Endothelial cell of umbilical vein (primary cell): Measurements from ENCODE around the gene DAB1.

Experiments
- CTCF ChIP-seq, 2 donors: IDR thresholded peaks; 1 replicate in 1 of 2; 2 replicates in 1 of 2; pipeline ENCODE4 v1.5.1; 2011; ENCODE audit warnings: low read length in 2 of 2, mild to moderate bottlenecking in 2 of 2, moderate library complexity in 2 of 2, control low read depth in 1 of 2, inconsistent platforms in 1 of 2, low read depth in 1 of 2; ENCODE audit not compliant: insufficient read depth in 1 of 2; ENCODE audit errors: extremely low read depth in 1 of 2
- EZH2 ChIP-seq: IDR thresholded peaks from 2 replicates; pipeline ENCODE4 v1.6.1; 2012; ENCODE audit warnings: borderline replicate concordance, low read depth, mild to moderate bottlenecking, moderate library complexity, low read length, inconsistent platforms; ENCODE audit not compliant: severe bottlenecking
- FOS ChIP-seq: IDR thresholded peaks from 2 replicates; pipeline ENCODE4 v1.6.1; 2011; ENCODE audit warnings: mild to moderate bottlenecking, low read length, moderate library complexity, borderline replicate concordance; ENCODE audit not compliant: insufficient read depth
- MYC ChIP-seq: IDR thresholded peaks from one replicate; pipeline ENCODE4 v1.6.1; 2011; ENCODE audit warnings: mild to moderate bottlenecking, low read depth, low read length
- POLR2AphosphoS5 ChIP-seq: IDR thresholded peaks from 2 replicates; pipeline ENCODE4 v1.6.1; 2012; ENCODE audit warnings: low read depth, mild to moderate bottlenecking, control low read depth, low read length, moderate library complexity; ENCODE audit not compliant: insufficient read depth

- TF ChIP-seq CTCF (IDR thresholded peaks at IDR 0.05; ENCODE audit: extremely low read depth in 1 of 2, insufficient read depth in 1 of 2, low read depth in 1 of 2, low read length in 2 of 2) (no peak), POLR2AphosphoS5 (no peak), FOS (no peak), EZH2 (no peak), MYC (no peak)
These were observed 445.9 kb downstream of the DAB1 start for GRCh38 chr1:56977910-56978309.
